OCI-LY1 (cell line): ENCODE data around the gene PYGB.

Experiments used
- H2AFZ ChIP-seq: fragments of 200-600 bp; sonication (generic), shearing (Covaris generic); 2 replicates; pipeline ENCODE4 v1.6.0; 2014; ENCODE audit warnings: antibody characterized with exemption, mild to moderate bottlenecking, low read length
- H3F3A ChIP-seq: fragments of 200-600 bp; sonication (generic), shearing (Covaris generic); 2 replicates; pipeline ENCODE4 v1.6.0; 2014; ENCODE audit warnings: mild to moderate bottlenecking, antibody characterized with exemption, low read length, moderate library complexity; ENCODE audit not compliant: insufficient read depth
- H3K27ac ChIP-seq: fragments of 200-600 bp; sonication (generic); 2 replicates; pipeline ENCODE4 v1.5.1; 2014; ENCODE audit warnings: low read length, mixed run types, mild to moderate bottlenecking, low read depth; ENCODE audit not compliant: poor library complexity, severe bottlenecking
- H3K27me3 ChIP-seq: fragments of 200-600 bp; sonication (generic); 2 replicates; pipeline ENCODE4 v1.6.0; 2014; ENCODE audit warnings: antibody characterized with exemption, mild to moderate bottlenecking, low read length, moderate library complexity; ENCODE audit not compliant: insufficient read depth
- H3K36me3 ChIP-seq: fragments of 200-600 bp; sonication (generic); 2 replicates; pipeline ENCODE4 v1.6.1; 2014; ENCODE audit warnings: mild to moderate bottlenecking, antibody characterized with exemption, low read length, moderate library complexity, mixed read lengths; ENCODE audit not compliant: insufficient read depth
- H3K4me1 ChIP-seq: fragments of 200-600 bp; sonication (generic); 2 replicates; pipeline ENCODE4 v1.5.1; 2014; ENCODE audit warnings: mild to moderate bottlenecking, low read length, moderate library complexity; ENCODE audit not compliant: insufficient read depth, severe bottlenecking
- H3K4me2 ChIP-seq: fragments of 200-600 bp; sonication (generic), shearing (Covaris generic); 2 replicates; pipeline ENCODE4 v1.6.1; 2014; ENCODE audit warnings: low read length
- H3K4me3 ChIP-seq: fragments of 200-600 bp; sonication (generic); 2 replicates; pipeline ENCODE4 v1.5.1; 2014; ENCODE audit warnings: low read length, low read depth, mild to moderate bottlenecking, mixed read lengths; ENCODE audit not compliant: poor library complexity, severe bottlenecking
- H3K79me2 ChIP-seq: fragments of 200-600 bp; shearing (Covaris generic); 2 replicates; pipeline ENCODE4 v1.6.1; 2016; ENCODE audit warnings: mixed run types, low read length, mixed read lengths; ENCODE audit not compliant: insufficient read depth
- H3K9ac ChIP-seq: fragments of 200-600 bp; sonication (generic), shearing (Covaris generic); 2 replicates; pipeline ENCODE4 v1.6.1; 2014; ENCODE audit warnings: mild to moderate bottlenecking, low read length, mixed read lengths
- H3K9me2 ChIP-seq: fragments of 200-600 bp; sonication (generic), shearing (Covaris generic); 2 replicates; pipeline ENCODE4 v1.6.1; 2014; ENCODE audit warnings: low read depth, mild to moderate bottlenecking, low read length, mixed read lengths
- H3K9me3 ChIP-seq: fragments of 200-600 bp; shearing (Covaris generic); 2 replicates; pipeline ENCODE4 v1.6.1; 2014; ENCODE audit warnings: low read length, mixed read lengths
- H4K20me1 ChIP-seq: fragments of 200-600 bp; sonication (generic), shearing (Covaris generic); 2 replicates; pipeline ENCODE4 v1.6.0; 2016; ENCODE audit warnings: mild to moderate bottlenecking, low read length; ENCODE audit not compliant: insufficient read depth
- EZH2 ChIP-seq: fragments of 200-600 bp; sonication (generic), shearing (Covaris generic); IDR thresholded peaks from 2 replicates; pipeline ENCODE4 v1.8.0; 2017; ENCODE audit warnings: borderline replicate concordance, mixed run types, mild to moderate bottlenecking, antibody characterized with exemption, low read length, moderate library complexity, mixed read lengths
- TF ChIP-seq, protein P1 (sequence below): fragments of 200-600 bp; sonication (generic), shearing (Covaris generic); IDR thresholded peaks from 2 replicates; pipeline ENCODE4 v1.5.1; 2017; ENCODE audit warnings: mild to moderate bottlenecking, antibody characterized with exemption, low read length, moderate library complexity, mixed read lengths

The PYGB gene

DNA sequence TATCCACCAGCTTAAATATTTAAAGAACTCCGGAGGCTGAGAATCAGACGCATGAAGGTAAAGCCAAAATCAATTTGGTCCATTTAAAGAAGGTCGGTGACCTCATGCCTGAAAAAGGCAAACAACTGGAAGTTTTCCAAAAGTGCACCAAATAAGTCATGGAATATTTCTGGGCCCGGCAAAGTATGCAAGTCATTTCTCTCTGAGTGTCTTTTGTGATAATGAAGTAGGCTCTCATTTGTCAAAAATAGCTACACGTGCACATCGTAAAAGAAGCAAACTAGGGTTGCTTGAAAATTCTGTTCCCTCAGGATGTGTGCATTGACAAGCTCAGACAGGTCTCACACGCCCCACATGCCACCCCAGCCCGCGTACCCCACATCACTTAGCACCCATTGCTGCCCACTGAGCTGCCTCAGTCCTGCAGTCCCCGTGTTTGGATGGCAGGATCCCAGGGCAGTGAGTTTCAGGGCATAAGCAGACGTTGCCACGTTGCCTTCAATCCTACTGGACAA is 20.5 kb upstream of the PYGB start:
- no peak overlapping the region for H3K27ac ChIP-seq
- TF ChIP-seq, protein P1, sequence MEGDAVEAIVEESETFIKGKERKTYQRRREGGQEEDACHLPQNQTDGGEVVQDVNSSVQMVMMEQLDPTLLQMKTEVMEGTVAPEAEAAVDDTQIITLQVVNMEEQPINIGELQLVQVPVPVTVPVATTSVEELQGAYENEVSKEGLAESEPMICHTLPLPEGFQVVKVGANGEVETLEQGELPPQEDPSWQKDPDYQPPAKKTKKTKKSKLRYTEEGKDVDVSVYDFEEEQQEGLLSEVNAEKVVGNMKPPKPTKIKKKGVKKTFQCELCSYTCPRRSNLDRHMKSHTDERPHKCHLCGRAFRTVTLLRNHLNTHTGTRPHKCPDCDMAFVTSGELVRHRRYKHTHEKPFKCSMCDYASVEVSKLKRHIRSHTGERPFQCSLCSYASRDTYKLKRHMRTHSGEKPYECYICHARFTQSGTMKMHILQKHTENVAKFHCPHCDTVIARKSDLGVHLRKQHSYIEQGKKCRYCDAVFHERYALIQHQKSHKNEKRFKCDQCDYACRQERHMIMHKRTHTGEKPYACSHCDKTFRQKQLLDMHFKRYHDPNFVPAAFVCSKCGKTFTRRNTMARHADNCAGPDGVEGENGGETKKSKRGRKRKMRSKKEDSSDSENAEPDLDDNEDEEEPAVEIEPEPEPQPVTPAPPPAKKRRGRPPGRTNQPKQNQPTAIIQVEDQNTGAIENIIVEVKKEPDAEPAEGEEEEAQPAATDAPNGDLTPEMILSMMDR: no peak
- no peak for TF ChIP-seq EZH2
- no peak overlapping the region for H3K9ac ChIP-seq
- H3K4me1 ChIP-seq: peaks cover 21% of the 10 kb centered on the region
- H3K27me3 ChIP-seq: no peaks in the 10 kb centered on the region
- H4K20me1 ChIP-seq: no peaks in the 10 kb centered on the region
- H3K79me2 ChIP-seq: no peaks in the 10 kb centered on the region
- H3K4me2 ChIP-seq: no peak overlapping the region
- no peaks in the 10 kb centered on the region for H3F3A ChIP-seq
- no peaks in the 10 kb centered on the region for H3K9me3 ChIP-seq
- no peak overlapping the region for H2AFZ ChIP-seq
- H3K36me3 ChIP-seq: no peaks in the 10 kb centered on the region
- H3K4me3 ChIP-seq: no peak overlapping the region
- H3K9me2 ChIP-seq: no peaks in the 10 kb centered on the region

DNA sequence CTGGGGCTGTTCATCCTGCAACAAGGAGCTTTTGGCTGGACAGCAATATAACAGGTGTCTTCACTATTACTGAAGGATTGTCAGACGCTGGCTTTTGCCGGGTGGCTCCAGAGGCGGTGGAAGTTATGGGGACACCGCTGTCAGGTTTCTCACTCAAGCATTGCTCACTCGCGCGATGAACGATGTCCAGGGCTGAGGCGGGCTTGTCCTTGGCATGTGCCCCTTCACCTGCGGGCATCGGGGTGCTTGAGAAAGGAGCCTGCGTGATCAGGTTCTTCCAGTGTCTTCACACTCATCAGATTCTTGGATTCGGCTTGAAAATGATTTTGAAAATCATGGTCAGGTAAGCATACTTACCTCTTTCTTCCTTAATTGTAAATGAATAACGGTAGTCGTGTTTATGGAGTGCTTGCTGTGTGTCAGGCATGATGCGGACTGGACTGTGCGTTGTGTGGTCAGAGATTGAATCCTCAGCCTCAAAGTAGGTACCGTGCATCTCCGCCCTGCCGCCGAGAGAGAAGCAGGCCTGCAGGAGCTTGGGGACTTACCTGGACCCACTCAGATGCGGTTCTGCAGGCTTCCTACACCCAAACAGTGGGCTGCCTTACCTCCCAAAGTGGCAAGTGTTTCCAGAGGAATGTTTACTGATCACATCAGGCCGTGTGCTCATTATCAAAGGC is 18.3 kb upstream of the PYGB start:
- Histone ChIP-seq H3K27me3 (no peaks in the 10 kb centered on the region), H3K4me3 (no peak overlapping the region), H2AFZ (no peak overlapping the region), H3K79me2 (no peaks in the 10 kb centered on the region), H4K20me1 (no peaks in the 10 kb centered on the region), H3K36me3 (no peaks in the 10 kb centered on the region), H3K4me1 (peaks cover 10% of the 10 kb centered on the region), H3K9me3 (no peaks in the 10 kb centered on the region), H3K9ac (no peak overlapping the region), H3K27ac (peak overlapping the region; percentile 56), H3K9me2 (no peaks in the 10 kb centered on the region), H3K4me2 (no peak overlapping the region), H3F3A (no peaks in the 10 kb centered on the region)
- no peak for TF ChIP-seq EZH2
- TF ChIP-seq, protein P1: no peak

DNA sequence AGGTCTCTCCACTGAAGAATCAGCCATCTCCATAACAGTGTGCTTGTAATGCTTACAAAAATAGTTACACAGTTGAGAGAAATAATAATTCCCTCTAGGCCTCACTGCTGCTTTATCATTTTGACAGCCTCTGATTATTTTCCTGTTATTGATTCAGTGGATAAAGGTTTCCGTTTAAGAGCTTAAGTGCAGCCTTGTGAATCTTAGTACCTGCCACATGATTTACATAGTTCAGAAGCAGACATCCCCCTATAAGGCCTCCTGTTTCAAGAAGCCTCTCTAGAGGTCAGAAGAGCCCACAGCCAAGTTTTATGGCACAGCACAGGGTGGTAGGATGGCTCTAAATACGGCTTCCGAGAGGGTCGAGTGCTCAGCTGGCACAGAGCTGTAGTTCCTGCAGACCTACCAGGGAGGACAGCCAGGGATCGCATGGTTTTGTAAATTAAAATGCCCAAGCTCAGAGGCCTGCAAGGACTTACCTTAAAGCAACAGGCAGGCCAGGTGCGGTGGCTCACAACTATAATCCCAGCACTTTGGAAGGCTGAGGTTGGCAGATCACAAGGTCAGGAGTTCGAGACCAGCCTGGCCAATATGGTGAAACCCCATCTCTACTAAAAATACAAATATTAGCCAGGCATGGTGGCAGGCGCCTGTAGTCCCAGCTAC is 17.6 kb upstream of the PYGB start:
- Histone ChIP-seq H4K20me1 (no peaks in the 10 kb centered on the region), H3K9ac (no peak overlapping the region), H3K27ac (peak overlapping the region; percentile 56), H3K4me1 (peaks cover 10% of the 10 kb centered on the region), H3K9me2 (no peaks in the 10 kb centered on the region), H3K79me2 (no peaks in the 10 kb centered on the region), H2AFZ (no peak overlapping the region), H3K36me3 (no peaks in the 10 kb centered on the region), H3F3A (no peaks in the 10 kb centered on the region), H3K9me3 (no peaks in the 10 kb centered on the region), H3K27me3 (no peaks in the 10 kb centered on the region), H3K4me3 (no peak overlapping the region), H3K4me2 (no peak overlapping the region)
- TF ChIP-seq, protein P1: no peak
- TF ChIP-seq EZH2: no peak
